ENCODE data around the gene AQR.
"Not testable (repeated sequence)": the region's sequence is repeated elsewhere in the genome, so short reads cannot be mapped to it uniquely, and the experiment has no call there.

Gene AQR

DNA sequence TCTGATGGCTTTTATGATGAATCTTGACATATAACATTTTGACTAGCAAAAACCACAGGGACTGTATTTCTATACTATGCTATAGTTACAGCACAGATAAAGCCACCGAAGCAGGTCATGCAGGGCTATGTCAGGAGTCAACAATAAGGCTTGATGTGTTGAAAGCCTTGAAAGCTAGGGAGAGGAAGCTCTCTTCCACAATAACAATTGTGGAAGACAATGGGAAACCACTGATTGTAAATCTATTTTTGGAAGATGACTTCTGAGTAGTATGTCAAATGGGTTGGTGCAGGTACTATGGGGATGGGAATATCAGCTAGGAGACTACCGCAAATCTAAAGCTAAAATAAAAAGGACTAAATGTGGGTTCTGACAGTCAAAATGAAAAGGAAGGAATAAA lies 4.0 kb upstream of the AQR start:
- TF ChIP-seq GABPA (IDR thresholded peaks at IDR 0.05; ENCODE audit: low read depth) (no peak), SPI1 (IDR thresholded peaks at IDR 0.05; ENCODE audit: borderline replicate concordance, low read depth) (no peak), POLR2AphosphoS5 (IDR thresholded peaks at IDR 0.05; ENCODE audit: low read depth) (no peak)
- TF ChIP-seq, protein P1, sequence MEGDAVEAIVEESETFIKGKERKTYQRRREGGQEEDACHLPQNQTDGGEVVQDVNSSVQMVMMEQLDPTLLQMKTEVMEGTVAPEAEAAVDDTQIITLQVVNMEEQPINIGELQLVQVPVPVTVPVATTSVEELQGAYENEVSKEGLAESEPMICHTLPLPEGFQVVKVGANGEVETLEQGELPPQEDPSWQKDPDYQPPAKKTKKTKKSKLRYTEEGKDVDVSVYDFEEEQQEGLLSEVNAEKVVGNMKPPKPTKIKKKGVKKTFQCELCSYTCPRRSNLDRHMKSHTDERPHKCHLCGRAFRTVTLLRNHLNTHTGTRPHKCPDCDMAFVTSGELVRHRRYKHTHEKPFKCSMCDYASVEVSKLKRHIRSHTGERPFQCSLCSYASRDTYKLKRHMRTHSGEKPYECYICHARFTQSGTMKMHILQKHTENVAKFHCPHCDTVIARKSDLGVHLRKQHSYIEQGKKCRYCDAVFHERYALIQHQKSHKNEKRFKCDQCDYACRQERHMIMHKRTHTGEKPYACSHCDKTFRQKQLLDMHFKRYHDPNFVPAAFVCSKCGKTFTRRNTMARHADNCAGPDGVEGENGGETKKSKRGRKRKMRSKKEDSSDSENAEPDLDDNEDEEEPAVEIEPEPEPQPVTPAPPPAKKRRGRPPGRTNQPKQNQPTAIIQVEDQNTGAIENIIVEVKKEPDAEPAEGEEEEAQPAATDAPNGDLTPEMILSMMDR (IDR thresholded peaks at IDR 0.05; ENCODE audit: insufficient read depth, low read length), result no peak
- TF ChIP-seq, protein P2, sequence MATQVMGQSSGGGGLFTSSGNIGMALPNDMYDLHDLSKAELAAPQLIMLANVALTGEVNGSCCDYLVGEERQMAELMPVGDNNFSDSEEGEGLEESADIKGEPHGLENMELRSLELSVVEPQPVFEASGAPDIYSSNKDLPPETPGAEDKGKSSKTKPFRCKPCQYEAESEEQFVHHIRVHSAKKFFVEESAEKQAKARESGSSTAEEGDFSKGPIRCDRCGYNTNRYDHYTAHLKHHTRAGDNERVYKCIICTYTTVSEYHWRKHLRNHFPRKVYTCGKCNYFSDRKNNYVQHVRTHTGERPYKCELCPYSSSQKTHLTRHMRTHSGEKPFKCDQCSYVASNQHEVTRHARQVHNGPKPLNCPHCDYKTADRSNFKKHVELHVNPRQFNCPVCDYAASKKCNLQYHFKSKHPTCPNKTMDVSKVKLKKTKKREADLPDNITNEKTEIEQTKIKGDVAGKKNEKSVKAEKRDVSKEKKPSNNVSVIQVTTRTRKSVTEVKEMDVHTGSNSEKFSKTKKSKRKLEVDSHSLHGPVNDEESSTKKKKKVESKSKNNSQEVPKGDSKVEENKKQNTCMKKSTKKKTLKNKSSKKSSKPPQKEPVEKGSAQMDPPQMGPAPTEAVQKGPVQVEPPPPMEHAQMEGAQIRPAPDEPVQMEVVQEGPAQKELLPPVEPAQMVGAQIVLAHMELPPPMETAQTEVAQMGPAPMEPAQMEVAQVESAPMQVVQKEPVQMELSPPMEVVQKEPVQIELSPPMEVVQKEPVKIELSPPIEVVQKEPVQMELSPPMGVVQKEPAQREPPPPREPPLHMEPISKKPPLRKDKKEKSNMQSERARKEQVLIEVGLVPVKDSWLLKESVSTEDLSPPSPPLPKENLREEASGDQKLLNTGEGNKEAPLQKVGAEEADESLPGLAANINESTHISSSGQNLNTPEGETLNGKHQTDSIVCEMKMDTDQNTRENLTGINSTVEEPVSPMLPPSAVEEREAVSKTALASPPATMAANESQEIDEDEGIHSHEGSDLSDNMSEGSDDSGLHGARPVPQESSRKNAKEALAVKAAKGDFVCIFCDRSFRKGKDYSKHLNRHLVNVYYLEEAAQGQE (IDR thresholded peaks at IDR 0.05; ENCODE audit: insufficient replicate concordance, low read depth), result no peak
- no peak for DNase-seq (ENCODE audit: low read depth in 1 of 2, low spot score in 1 of 2)
- Histone ChIP-seq H3K27me3 (ENCODE audit: insufficient read depth, poor library complexity, severe bottlenecking) (no peaks in the 10 kb centered on the region), H3K4me3 (replicated peaks; ENCODE audit: insufficient read depth, low read length) (no peak overlapping the region), H3K27ac (replicated peaks) (no peak overlapping the region)

DNA sequence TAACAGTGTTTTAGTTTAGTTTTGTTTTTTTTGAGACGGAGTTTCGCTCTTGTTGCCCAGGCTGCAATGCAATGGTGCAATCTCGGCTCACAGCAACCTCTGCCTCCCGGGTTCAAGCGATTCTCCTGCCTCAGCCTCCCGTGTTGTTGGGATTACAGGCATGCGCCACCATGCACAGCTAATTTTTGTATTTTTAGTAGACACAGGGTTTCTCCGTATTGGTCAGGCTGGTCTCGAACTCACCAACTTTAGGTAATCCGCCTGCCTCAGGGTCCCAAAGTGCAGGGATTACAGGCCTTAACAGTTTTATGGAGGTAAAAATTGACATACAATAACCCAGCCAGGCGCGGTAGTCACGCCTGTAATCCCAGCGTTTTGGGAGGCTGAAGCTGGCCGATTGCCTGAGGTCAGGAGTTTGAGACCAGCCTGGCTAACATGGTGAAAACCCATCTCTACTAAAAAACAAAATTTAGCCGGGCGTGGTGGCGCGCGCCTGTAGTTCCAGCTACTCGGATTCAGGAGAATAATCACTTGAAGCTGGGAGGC lies 629 bp upstream of the AQR start:
- H3K27ac ChIP-seq (replicated peaks), result peak overlapping the region; percentile 78
- DNase-seq (ENCODE audit: low read depth in 1 of 2, low spot score in 1 of 2), result not testable (repeated sequence)

DNA sequence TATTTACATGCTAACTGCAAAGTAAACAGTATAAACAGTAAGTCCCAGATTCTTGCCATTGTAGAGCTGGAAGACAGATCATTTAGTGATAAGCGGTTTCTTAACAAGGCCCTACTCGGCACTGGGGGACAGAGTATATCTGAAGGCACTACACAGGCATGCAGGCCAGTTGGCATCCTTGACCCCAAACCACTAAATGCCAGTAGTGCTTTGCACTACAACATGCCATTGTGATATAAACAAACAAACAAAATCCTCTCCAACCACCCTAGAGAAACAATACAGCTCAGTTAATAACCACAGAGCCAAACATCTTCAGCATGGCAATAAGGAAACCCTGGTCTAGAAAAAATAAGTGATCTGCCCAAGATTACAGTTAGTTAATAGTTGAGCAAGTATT lies 5.3 kb downstream of the AQR start:
- no peak overlapping the region for H3K4me3 ChIP-seq (replicated peaks; ENCODE audit: insufficient read depth, low read length)
- TF ChIP-seq, protein P1 (IDR thresholded peaks at IDR 0.05; ENCODE audit: insufficient read depth, low read length), result no peak
- no peak for TF ChIP-seq POLR2AphosphoS5 (IDR thresholded peaks at IDR 0.05; ENCODE audit: low read depth)
- no peak overlapping the region for H3K27ac ChIP-seq (replicated peaks)
- no peak for DNase-seq (ENCODE audit: low read depth in 1 of 2, low spot score in 1 of 2)
- H3K27me3 ChIP-seq (ENCODE audit: insufficient read depth, poor library complexity, severe bottlenecking), result no peaks in the 10 kb centered on the region

More for the DNA sequence above, 629 bp upstream of the AQR start:
- peak overlapping the region; percentile 80 for H3K4me3 ChIP-seq (replicated peaks; ENCODE audit: insufficient read depth, low read length)
- H3K27me3 ChIP-seq (ENCODE audit: insufficient read depth, poor library complexity, severe bottlenecking), result not testable (repeated sequence)

DNA sequence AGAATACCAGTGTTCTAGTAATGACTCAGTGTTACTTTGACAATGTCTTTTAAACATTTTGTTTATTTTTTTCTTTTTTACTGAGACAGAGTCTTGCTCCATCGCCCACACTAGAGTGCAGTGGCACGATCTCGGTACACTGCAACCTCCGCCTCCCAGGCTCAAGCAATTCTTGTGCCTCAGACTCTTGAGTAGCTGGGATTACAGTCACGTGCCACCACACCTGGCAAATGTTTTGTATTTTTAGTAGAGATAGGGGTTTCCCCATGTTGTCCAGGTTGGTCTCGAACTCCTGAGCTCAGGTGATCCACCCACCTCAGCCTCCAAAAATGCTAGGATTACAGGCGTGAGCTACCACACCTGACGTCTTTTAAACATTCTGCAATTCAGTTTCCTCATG lies 15.7 kb downstream of the AQR start:
- no peaks in the 10 kb centered on the region for H3K27me3 ChIP-seq (ENCODE audit: insufficient read depth, poor library complexity, severe bottlenecking)
- no peak overlapping the region for H3K4me3 ChIP-seq (replicated peaks; ENCODE audit: insufficient read depth, low read length)
- TF ChIP-seq POLR2AphosphoS5 (IDR thresholded peaks at IDR 0.05; ENCODE audit: low read depth) (no peak), SPI1 (IDR thresholded peaks at IDR 0.05; ENCODE audit: borderline replicate concordance, low read depth) (no peak)
- TF ChIP-seq, protein P1 (IDR thresholded peaks at IDR 0.05; ENCODE audit: insufficient read depth, low read length), result no peak
- no peak overlapping the region for H3K27ac ChIP-seq (replicated peaks)
- DNase-seq (ENCODE audit: low read depth in 1 of 2, low spot score in 1 of 2), result no peak

DNA sequence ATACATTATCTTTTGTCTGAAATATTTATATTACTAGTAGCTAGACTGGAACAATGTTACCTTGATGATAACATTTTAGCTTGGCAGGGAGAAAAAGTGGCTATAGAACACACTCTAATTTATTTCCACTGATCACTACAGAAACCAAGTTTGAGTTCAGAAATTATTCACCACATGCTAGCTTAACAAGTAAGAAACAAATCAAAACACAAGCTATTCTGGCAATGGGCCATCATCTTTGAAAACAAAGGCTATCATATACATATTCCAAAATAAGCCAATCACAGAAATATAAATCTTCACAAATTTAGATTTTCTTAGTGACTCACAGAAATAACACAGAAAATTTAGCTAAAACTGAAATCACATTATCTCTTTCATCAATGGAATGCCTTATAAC lies 17.1 kb downstream of the AQR start:
- H3K4me3 ChIP-seq (replicated peaks; ENCODE audit: insufficient read depth, low read length), result no peak overlapping the region
- DNase-seq (ENCODE audit: low read depth in 1 of 2, low spot score in 1 of 2), result no peak
- no peaks in the 10 kb centered on the region for H3K27me3 ChIP-seq (ENCODE audit: insufficient read depth, poor library complexity, severe bottlenecking)
- no peak for TF ChIP-seq GABPA (IDR thresholded peaks at IDR 0.05; ENCODE audit: low read depth)
- no peak for TF ChIP-seq POLR2AphosphoS5 (IDR thresholded peaks at IDR 0.05; ENCODE audit: low read depth)
- TF ChIP-seq, protein P2 (IDR thresholded peaks at IDR 0.05; ENCODE audit: insufficient replicate concordance, low read depth), result no peak
- TF ChIP-seq SPI1 (IDR thresholded peaks at IDR 0.05; ENCODE audit: borderline replicate concordance, low read depth), result no peak
- TF ChIP-seq, protein P1 (IDR thresholded peaks at IDR 0.05; ENCODE audit: insufficient read depth, low read length), result no peak
- no peak overlapping the region for H3K27ac ChIP-seq (replicated peaks)

All from HL-60 (cell line).